Right ventricle myocardium superior (tissue), 1 donor: ENCODE data around the gene APEH. TPM values are rescaled to one million over a fixed set of nuclear protein-coding genes. Genes with fewer than 3 reads are reported as not detected.
"Not testable (repeated sequence)": the region's sequence is repeated elsewhere in the genome, so short reads cannot be mapped to it uniquely, and the experiment has no call there.

Experiments used
- ATAC-seq: fragments of 200-7000 bp; cut with Tn5 transposase; one replicate; pipeline ENCODE4 v1.9.1; 2020; ENCODE audit warnings: mild to moderate bottlenecking; ENCODE audit not compliant: poor library complexity
- DNase-seq: peaks from one replicate; pipeline ENCODE4 v3.0.0-alpha.2; 2020
- intact Hi-C: fragments of 100-400 bp; cut with DNase I; formaldehyde crosslinking; loops from one replicate; pipeline ENCODE4 v1.11.2; 2022
- total RNA-seq: library from RNA; stranded (reverse); fragmentation: NEBNext Ultra II Directional; extraction: Animal tissue kit (Norgen Biotek cat#: 25700); gene quantifications from one replicate; pipeline ENCODE4 v1.2.1, GENCODE V29; 2021
- donor health status: DM: no; HTN: yes; CAD: no; lungs with severe emphysema.

APEH gene
- total RNA-seq, 1 donor from 2014 or later = 103 TPM

GRCh38 chr3:49664300-49664699 is 9.9 kb upstream of the APEH start:
- no peak for ATAC-seq
- intact Hi-C loops = no loop called here
- no peak for DNase-seq

GRCh38 chr3:49665822-49666519 is 8.2 kb upstream of the APEH start:
- no peak for DNase-seq
- intact Hi-C loops = no loop called here
- no peak for ATAC-seq

- intact Hi-C loops = no loop called here
- DNase-seq (no peak), ATAC-seq (no peak)
These were observed 7.6 kb upstream of the APEH start for GRCh38 chr3:49666592-49666991.

DNA sequence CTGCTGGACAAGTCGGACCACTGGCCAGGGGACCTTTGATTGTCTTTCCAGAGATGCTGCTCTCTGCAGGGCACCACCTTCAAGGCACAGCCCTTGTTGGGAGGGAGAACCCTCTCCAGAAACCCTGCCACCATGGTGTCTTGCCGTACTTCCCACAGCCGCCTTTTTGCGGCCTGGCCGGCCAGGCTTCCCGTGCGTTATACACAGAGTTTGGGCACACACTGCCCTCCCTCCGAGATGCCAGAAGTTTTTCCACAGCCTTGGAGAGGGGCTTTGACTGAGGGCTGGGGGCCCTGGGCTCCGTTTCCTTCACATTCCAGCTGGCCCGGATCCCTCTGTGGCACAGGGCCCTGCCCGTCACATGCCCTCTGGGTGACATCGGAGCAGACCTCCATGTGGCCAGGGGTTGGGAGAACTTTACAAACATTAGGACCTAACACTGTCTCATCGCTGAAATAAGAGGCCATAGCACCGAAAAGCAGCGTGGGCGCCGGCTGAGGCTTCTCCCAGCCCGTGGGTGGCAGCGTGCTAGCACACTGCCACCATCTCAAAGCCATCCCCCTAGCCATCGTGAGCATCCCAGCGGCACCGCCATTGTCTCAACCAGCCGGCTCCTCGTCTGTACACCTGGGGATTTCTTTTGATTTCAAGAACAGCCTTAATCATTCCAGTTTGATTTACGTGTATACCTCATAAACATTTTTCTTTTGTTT is 6.3 kb upstream of the APEH start:
- ATAC-seq = no peak
- DNase-seq = no peak
- intact Hi-C loops = no loop called here

- intact Hi-C loops = no loop called here
- no peak for DNase-seq
- ATAC-seq = no peak
These were observed 5.7 kb upstream of the APEH start for GRCh38 chr3:49668414-49668797.

GRCh38 chr3:49668861-49669260 is 5.3 kb upstream of the APEH start:
- intact Hi-C loops = no loop called here
- DNase-seq (no peak), ATAC-seq (no peak)

- ATAC-seq (no peak), DNase-seq (no peak)
- intact Hi-C loops = no loop called here
These were observed 4.8 kb upstream of the APEH start for GRCh38 chr3:49669352-49669751.

DNA sequence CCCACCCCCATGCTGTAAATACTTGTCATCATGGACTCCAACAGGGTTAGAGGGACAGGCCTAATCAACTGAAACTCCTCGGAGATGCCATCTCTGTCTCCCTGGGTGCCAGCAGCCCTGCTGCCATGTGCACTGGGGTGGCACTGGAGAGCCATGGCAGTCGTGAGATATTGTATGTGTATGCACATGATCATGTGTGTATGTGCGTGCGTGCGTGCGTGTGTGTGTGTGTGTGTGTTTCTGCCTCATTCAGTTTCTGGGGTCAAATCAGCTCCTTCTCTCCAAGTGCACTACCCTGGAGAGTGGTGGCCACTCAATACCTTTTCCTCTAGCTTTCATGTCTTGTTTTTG is 3.2 kb upstream of the APEH start:
- ATAC-seq = no peak
- no peak for DNase-seq
- intact Hi-C loops = loop anchor here (5.0 to 10.0 kb wide), 2 partner anchors 134 to 206 kb away; no protein-coding TSS in a partner anchor

GRCh38 chr3:49671291-49672288 is 2.6 kb upstream of the APEH start:
- DNase-seq (peak; percentile 66), ATAC-seq (peak; percentile 14)
- intact Hi-C loops = loop anchor here (5.0 to 10.0 kb wide), 2 partner anchors 134 to 207 kb away; no protein-coding TSS in a partner anchor

DNA sequence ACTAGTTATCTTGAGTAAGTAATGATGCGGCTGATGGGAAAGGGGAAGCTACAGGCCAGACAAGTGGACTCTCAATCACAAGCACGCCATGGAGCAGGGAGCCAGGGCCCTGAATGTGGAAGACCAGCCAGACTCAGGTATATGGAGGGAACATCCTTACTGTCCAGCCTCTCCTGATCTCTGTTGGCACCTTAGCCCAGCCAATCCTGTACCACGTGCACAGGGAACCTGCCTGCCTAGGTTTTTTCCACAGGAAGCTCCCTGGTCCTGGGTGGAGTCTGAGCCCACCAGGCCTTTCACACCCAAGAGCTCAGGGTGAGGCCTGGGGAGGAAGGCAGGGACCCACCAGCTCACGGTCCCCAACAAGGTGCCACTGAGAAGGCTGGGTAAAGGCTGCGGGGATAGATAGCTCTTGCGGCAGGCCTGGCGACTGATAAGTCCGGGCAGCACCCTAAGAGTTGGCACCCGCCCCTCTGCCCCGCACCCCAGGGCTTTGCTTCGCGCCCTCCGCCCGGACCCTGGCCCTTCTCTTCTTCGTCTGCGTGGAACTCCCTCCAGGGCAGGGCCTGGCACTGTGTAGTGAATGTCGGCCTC is 933 bp upstream of the APEH start:
- DNase-seq (no peak), ATAC-seq (no peak)
- intact Hi-C loops = loop anchor here (5.0 to 10.0 kb wide), 2 partner anchors 136 to 208 kb away; no protein-coding TSS in a partner anchor

DNA sequence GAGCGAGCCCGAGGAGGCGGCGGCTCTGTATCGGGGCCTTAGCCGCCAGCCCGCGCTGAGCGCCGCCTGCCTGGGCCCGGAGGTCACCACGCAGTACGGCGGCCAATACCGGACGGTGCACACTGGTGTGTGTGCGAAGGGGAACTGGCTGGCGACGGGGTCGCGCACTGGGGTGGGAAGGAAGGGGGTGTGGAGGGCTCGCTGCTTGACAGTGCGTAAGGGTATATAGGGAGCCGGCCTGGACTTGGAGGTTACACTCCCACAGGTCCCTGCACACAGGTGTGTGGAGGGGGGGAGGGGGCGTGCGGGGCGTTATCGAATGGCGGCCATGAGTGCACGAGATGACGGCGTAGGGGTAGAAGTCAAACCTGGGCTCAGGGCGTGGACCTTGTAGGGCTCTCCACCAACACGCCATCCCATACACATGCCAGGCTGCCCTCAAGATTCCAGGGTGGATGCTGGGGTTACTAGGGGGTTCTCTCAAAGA is 389 bp downstream of the APEH start:
- intact Hi-C loops = loop anchor here (5.0 to 10.0 kb wide), 2 partner anchors 137 to 210 kb away; no protein-coding TSS in a partner anchor
- ATAC-seq (peak; percentile 37), DNase-seq (no peak)

DNA sequence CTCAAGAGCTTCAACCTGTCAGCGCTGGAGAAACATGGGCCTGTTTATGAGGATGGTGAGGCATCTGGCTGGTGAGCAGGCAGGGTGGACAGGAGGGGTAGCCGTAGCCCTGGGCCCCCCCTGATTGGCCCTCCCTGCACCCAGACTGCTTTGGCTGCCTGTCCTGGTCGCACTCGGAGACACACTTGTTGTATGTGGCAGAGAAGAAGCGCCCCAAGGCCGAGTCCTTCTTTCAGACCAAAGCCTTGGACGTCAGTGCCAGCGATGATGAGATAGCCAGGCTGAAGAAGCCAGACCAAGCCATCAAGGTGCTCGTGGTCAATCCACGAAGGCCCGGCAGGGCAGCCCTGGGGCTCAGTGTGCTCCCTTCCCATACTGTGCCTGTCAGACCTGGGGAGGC is 1.8 kb downstream of the APEH start:
- no peak for ATAC-seq
- intact Hi-C loops = loop anchor here (10.0 kb wide), 1 partner anchor 211 kb away; no protein-coding TSS in a partner anchor
- DNase-seq = no peak

DNA sequence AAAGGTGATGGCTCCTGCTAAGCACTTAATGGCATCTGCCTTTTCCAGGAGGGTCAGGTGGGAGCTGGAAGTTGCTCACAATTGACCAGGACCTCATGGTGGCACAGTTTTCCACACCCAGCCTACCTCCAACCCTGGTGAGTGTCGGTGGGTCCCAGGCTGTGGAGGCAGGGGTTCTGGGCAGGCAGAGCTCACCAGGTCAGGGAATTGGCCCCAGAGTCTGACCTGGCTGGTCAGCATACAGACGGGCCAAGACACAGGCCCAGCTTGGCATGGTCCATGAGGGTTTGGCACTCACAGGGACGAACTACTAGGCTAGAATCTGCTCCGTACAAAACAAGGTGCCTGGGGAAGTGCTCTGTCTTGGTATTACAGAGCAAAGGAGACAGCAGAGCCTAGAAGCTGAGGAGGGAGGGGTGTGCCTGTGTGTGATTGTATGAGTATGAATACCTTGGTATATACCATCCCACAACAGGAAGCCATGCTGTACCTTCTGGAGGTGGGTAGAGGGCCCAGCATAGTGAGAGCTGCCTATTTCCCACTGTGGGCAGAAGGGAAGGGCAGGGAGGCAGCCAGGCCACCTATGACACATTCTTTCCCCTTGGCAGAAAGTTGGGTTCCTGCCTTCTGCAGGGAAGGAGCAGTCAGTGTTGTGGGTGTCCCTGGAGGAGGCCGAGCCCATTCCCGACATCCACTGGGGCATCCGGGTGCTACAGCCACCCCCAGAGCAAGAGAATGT is 6.5 kb downstream of the APEH start:
- intact Hi-C loops = no loop called here
- ATAC-seq = no peak

GRCh38 chr3:49681232-49681522 is 7.0 kb downstream of the APEH start:
- DNase-seq (no peak), ATAC-seq (no peak)
- intact Hi-C loops = no loop called here

More for the DNA sequence above, 6.5 kb downstream of the APEH start:
- DNase-seq = no peak

DNA sequence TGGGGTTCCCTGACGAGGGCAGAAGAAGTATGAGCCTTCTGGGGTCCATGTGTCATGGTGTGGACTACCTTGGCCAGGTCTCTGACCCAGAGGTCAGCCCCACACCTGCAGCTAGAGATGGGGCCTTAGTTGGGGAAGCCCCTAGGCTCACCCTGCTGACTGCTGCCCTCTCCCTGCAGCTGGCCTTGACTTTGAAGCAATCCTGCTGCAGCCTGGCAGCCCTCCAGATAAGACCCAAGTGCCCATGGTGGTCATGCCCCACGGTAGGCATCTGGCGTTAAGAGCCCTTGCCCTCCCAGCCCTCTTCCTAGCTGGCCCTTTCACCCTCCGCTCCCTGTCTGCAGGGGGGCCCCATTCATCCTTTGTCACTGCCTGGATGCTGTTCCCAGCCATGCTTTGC is 7.4 kb downstream of the APEH start:
- ATAC-seq = no peak
- intact Hi-C loops = no loop called here

DNA sequence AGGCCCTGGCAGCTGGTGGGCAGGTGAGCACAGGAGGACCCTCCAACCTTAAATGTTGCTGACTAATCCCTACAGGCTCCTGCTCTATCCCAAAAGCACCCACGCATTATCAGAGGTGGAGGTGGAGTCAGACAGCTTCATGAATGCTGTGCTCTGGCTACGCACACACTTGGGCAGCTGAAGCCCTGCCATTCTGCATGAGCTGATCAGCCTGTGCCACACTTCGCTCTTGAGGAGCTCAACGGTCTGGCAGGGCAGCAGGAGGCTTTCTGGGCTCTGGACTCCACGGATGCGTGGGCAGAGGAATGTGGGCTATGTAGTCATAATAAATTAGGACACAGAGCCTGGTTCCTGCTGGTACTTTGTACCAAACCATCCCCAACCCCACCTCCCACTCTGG is 9.0 kb downstream of the APEH start:
- no peak for ATAC-seq
- no peak for DNase-seq
- intact Hi-C loops = no loop called here

More for the DNA sequence above, 7.4 kb downstream of the APEH start:
- DNase-seq = no peak

DNA sequence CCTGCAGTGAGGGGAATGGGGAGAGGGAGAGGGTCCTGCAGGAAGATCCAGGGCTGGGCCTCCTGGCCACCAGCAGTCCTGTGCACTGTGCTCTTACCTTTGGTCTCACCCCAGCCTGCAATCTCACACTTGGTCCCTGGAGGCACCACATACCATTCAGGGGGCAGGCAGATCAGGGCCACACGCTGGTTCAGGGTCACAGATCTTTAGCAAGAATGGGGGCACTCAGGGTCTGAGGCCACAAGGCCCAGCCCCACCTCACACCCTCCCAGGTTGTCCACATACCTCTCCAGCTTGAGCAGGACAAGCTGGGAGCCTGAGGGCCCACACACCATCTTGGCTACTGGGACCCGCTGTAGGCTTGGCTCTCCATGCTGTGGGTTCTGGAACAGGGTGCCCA is 10.3 kb downstream of the APEH start:
- ATAC-seq, DNase-seq, intact Hi-C loops: not testable (repeated sequence)

GRCh38 chr3:49685103-49685502 is 11.0 kb downstream of the APEH start:
- intact Hi-C loops, ATAC-seq, DNase-seq: not testable (repeated sequence)
